ENCODE measurements around the gene GCLC.
"Not testable (repeated sequence)": the region's sequence is repeated elsewhere in the genome, so short reads cannot be mapped to it uniquely, and the experiment has no call there.

Gene GCLC

GRCh38 chr6:53484476-53485280 lies 60.2 kb downstream of the GCLC start:
- Histone ChIP-seq H3K4me1 (ENCODE audit: control insufficient read depth, low read depth, low read length) (no peaks in the 10 kb centered on the region), H3K36me3 (ENCODE audit: control insufficient read depth, low read depth, low read length) (no peaks in the 10 kb centered on the region), H3K9ac (ENCODE audit: low read length) (no peak overlapping the region), H3K9me3 (ENCODE audit: control insufficient read depth, low read depth, low read length) (no peaks in the 10 kb centered on the region), H3K27ac (ENCODE audit: low read length) (no peak overlapping the region), H3K27me3 (ENCODE audit: control insufficient read depth, insufficient read depth, low read length) (no peaks in the 10 kb centered on the region), H3K4me3 (ENCODE audit: low read length) (no peak overlapping the region)

DNA sequence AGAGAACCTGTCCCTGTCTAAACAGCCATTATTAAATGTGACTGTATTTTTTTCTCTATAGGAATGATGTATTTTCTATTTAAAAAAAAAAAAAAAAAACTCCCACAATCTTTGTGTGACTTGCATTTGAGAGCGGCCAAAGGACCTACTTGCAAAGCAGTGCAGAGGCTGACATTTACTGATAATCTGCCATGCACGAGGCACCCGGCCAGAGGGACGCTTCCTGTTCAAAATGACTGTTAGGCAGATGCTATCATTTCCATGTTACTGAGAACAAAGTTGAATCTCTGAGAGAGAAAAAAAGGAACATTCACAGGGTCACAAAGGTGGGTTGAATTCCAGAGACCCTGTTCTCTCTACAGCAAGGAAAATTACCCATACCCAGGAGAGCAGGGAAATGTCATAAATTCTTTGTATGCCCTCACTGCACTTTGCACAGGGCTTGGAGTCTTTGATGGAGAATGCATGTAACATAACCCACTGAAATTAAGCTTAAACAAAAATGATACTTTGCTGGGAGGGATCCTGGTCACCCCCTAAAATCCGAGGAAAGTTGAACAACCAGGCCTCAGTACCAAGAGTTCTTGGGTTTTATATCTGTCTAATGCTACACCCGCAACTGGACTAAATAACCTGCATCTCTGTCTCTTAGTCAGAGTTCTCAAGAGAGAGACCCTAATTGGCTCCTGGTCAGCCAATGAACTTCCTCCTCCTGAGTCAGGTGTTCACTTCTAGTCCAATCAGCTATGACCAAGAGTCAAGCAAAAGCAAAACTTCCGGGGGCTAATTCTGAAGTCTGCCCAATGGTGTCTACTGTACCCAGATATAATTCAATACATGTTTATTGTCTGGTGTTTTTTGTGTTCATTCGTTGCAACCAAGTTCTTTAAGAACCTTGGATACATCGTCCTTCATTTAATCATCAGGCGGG lies 61.2 kb downstream of the GCLC start:
- Histone ChIP-seq H3K36me3 (ENCODE audit: control insufficient read depth, low read depth, low read length) (no peaks in the 10 kb centered on the region), H3K9me3 (ENCODE audit: control insufficient read depth, low read depth, low read length) (no peaks in the 10 kb centered on the region), H3K4me1 (ENCODE audit: control insufficient read depth, low read depth, low read length) (no peaks in the 10 kb centered on the region), H3K27ac (ENCODE audit: low read length) (no peak overlapping the region), H3K27me3 (ENCODE audit: control insufficient read depth, insufficient read depth, low read length) (no peaks in the 10 kb centered on the region), H3K9ac (ENCODE audit: low read length) (no peak overlapping the region), H3K4me3 (ENCODE audit: low read length) (no peak overlapping the region)

DNA sequence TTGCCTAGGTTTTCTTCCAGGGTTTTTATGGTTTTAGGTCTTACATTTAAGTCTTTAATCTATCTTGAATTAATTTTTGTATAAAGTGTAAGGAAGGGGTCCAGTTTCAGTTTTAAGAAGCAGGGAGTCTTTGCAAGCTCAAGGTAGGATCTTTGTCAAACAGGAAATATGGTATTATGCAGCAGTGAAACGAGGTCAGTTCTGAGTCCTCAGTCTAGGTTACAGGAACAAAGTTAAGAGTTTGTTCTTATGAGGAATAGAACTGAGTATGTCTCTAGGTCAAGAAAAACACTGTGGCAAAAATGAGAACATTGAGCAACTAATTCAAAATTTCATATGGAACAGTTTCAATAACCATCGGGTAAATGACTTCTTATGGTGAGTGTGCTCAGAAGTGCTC lies 63.6 kb downstream of the GCLC start:
- no peaks in the 10 kb centered on the region for H3K4me1 ChIP-seq (ENCODE audit: control insufficient read depth, low read depth, low read length)
- H3K9me3 ChIP-seq (ENCODE audit: control insufficient read depth, low read depth, low read length), result no peaks in the 10 kb centered on the region
- no peaks in the 10 kb centered on the region for H3K36me3 ChIP-seq (ENCODE audit: control insufficient read depth, low read depth, low read length)
- H3K27ac ChIP-seq (ENCODE audit: low read length), result no peak overlapping the region
- no peak overlapping the region for H3K4me3 ChIP-seq (ENCODE audit: low read length)
- H3K9ac ChIP-seq (ENCODE audit: low read length), result no peak overlapping the region
- H3K27me3 ChIP-seq (ENCODE audit: control insufficient read depth, insufficient read depth, low read length), result no peaks in the 10 kb centered on the region

- not testable (repeated sequence) for H3K9me3 ChIP-seq (ENCODE audit: control insufficient read depth, low read depth, low read length); H3K36me3 ChIP-seq (ENCODE audit: control insufficient read depth, low read depth, low read length); H3K27ac ChIP-seq (ENCODE audit: low read length); H3K4me3 ChIP-seq (ENCODE audit: low read length); H3K27me3 ChIP-seq (ENCODE audit: control insufficient read depth, insufficient read depth, low read length); H3K4me1 ChIP-seq (ENCODE audit: control insufficient read depth, low read depth, low read length); H3K9ac ChIP-seq (ENCODE audit: low read length)
These were observed 64.1 kb downstream of the GCLC start for GRCh38 chr6:53480774-53481173.

DNA sequence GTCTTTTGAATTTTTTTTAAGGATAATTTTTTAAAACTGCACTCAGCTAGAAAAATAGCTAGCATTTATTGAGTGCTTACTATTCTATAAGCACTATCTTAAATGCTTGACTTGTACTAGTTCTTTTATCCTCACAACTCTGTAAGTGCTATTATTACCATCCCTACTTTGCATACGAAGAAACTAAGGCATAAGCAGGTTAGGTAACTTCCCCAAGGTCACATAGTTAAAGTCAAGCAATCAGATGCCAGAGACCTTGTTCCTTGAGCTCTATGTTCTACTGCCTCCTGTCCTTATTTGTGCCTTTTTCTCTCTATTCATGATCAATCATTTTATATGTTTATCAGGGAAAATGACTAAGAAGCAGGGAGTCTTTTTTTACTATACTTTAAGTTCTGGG lies 65.0 kb downstream of the GCLC start:
- no peaks in the 10 kb centered on the region for H3K27me3 ChIP-seq (ENCODE audit: control insufficient read depth, insufficient read depth, low read length)
- H3K36me3 ChIP-seq (ENCODE audit: control insufficient read depth, low read depth, low read length), result no peaks in the 10 kb centered on the region
- H3K4me1 ChIP-seq (ENCODE audit: control insufficient read depth, low read depth, low read length), result no peaks in the 10 kb centered on the region
- H3K9me3 ChIP-seq (ENCODE audit: control insufficient read depth, low read depth, low read length), result no peaks in the 10 kb centered on the region
- no peak overlapping the region for H3K27ac ChIP-seq (ENCODE audit: low read length)
- H3K9ac ChIP-seq (ENCODE audit: low read length), result no peak overlapping the region
- H3K4me3 ChIP-seq (ENCODE audit: low read length), result no peak overlapping the region

GRCh38 chr6:53476964-53477363 lies 67.9 kb downstream of the GCLC start:
- no peaks in the 10 kb centered on the region for H3K4me1 ChIP-seq (ENCODE audit: control insufficient read depth, low read depth, low read length)
- no peaks in the 10 kb centered on the region for H3K36me3 ChIP-seq (ENCODE audit: control insufficient read depth, low read depth, low read length)
- no peak overlapping the region for H3K27ac ChIP-seq (ENCODE audit: low read length)
- no peak overlapping the region for H3K9ac ChIP-seq (ENCODE audit: low read length)
- H3K27me3 ChIP-seq (ENCODE audit: control insufficient read depth, insufficient read depth, low read length), result no peaks in the 10 kb centered on the region
- no peaks in the 10 kb centered on the region for H3K9me3 ChIP-seq (ENCODE audit: control insufficient read depth, low read depth, low read length)
- H3K4me3 ChIP-seq (ENCODE audit: low read length), result no peak overlapping the region

DNA sequence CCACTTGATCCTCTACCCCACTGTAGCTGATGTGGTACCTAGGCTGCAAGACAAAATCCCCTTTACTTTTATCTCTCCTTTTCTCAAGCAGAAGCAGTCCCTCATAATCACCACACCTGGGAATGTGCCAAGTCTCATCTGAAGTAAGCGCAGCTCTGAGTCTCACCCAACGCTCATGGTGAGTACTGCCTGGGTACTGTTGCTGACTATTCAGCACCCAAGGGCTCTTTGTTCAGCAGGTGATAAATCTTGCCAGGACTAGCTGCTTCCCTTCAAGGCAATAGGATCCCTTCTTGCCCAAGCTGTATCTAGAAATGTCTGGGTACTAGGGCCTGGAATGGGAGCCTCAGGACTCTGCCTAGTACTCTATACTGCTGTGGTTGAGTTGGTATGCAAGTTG lies 70.9 kb downstream of the GCLC start:
- H3K27ac ChIP-seq (ENCODE audit: low read length), result no peak overlapping the region
- H3K9me3 ChIP-seq (ENCODE audit: control insufficient read depth, low read depth, low read length), result no peaks in the 10 kb centered on the region
- H3K36me3 ChIP-seq (ENCODE audit: control insufficient read depth, low read depth, low read length), result no peaks in the 10 kb centered on the region
- H3K4me1 ChIP-seq (ENCODE audit: control insufficient read depth, low read depth, low read length), result no peaks in the 10 kb centered on the region
- no peak overlapping the region for H3K9ac ChIP-seq (ENCODE audit: low read length)
- H3K27me3 ChIP-seq (ENCODE audit: control insufficient read depth, insufficient read depth, low read length), result no peaks in the 10 kb centered on the region
- H3K4me3 ChIP-seq (ENCODE audit: low read length), result no peak overlapping the region

DNA sequence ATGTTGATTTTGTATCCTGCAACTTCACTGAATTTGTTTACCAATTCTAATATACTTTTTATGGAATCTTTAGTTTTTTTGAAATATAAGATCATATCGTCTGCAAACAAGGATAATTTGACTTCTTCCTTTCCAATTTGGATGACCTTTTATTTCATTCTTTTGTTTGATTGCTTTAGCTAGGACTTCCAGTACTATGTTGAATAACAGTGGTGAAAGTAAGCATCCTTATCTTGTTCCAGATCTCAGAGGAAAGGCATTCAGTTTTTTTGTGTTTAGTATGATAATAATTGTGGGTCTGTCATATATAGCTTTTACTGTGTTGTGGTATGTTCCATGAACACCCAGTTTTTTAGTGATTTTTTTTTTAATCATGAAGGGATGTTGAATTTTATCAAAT lies 75.7 kb downstream of the GCLC start:
- Histone ChIP-seq H3K36me3 (ENCODE audit: control insufficient read depth, low read depth, low read length) (no peaks in the 10 kb centered on the region), H3K9ac (ENCODE audit: low read length) (no peak overlapping the region), H3K4me1 (ENCODE audit: control insufficient read depth, low read depth, low read length) (no peaks in the 10 kb centered on the region), H3K27ac (ENCODE audit: low read length) (no peak overlapping the region), H3K27me3 (ENCODE audit: control insufficient read depth, insufficient read depth, low read length) (no peaks in the 10 kb centered on the region), H3K4me3 (ENCODE audit: low read length) (no peak overlapping the region), H3K9me3 (ENCODE audit: control insufficient read depth, low read depth, low read length) (no peaks in the 10 kb centered on the region)

GRCh38 chr6:53466257-53466656 lies 78.6 kb downstream of the GCLC start:
- Histone ChIP-seq H3K4me1 (ENCODE audit: control insufficient read depth, low read depth, low read length) (no peaks in the 10 kb centered on the region), H3K4me3 (ENCODE audit: low read length) (no peak overlapping the region), H3K9ac (ENCODE audit: low read length) (no peak overlapping the region), H3K27me3 (ENCODE audit: control insufficient read depth, insufficient read depth, low read length) (no peaks in the 10 kb centered on the region), H3K27ac (ENCODE audit: low read length) (no peak overlapping the region), H3K36me3 (ENCODE audit: control insufficient read depth, low read depth, low read length) (no peaks in the 10 kb centered on the region), H3K9me3 (ENCODE audit: control insufficient read depth, low read depth, low read length) (no peaks in the 10 kb centered on the region)

DNA sequence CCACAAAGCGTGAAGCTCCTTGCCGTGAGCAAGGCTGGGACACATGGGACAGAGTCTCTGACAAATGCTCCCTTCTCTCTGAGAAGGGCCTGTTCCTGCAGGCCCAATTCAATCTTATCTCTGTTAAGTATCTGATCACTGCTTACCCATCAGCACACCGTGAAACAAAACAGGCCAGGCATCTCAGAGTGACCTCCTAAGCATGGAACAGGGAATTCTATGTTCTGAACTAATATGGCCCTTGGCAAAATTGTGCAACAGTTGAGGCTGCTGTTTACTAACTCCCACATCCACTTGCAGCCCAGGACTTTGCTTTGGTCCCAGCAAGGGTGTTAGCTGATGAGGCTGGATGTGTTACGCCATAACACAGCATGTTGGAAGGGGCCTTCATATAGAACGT lies 79.2 kb downstream of the GCLC start:
- Histone ChIP-seq H3K36me3 (ENCODE audit: control insufficient read depth, low read depth, low read length) (no peaks in the 10 kb centered on the region), H3K9me3 (ENCODE audit: control insufficient read depth, low read depth, low read length) (no peaks in the 10 kb centered on the region), H3K4me1 (ENCODE audit: control insufficient read depth, low read depth, low read length) (no peaks in the 10 kb centered on the region), H3K9ac (ENCODE audit: low read length) (no peak overlapping the region), H3K27ac (ENCODE audit: low read length) (no peak overlapping the region), H3K27me3 (ENCODE audit: control insufficient read depth, insufficient read depth, low read length) (no peaks in the 10 kb centered on the region), H3K4me3 (ENCODE audit: low read length) (no peak overlapping the region)

GRCh38 chr6:53464927-53465460 lies 79.9 kb downstream of the GCLC start:
- no peaks in the 10 kb centered on the region for H3K27me3 ChIP-seq (ENCODE audit: control insufficient read depth, insufficient read depth, low read length)
- H3K9ac ChIP-seq (ENCODE audit: low read length), result no peak overlapping the region
- no peaks in the 10 kb centered on the region for H3K36me3 ChIP-seq (ENCODE audit: control insufficient read depth, low read depth, low read length)
- no peaks in the 10 kb centered on the region for H3K4me1 ChIP-seq (ENCODE audit: control insufficient read depth, low read depth, low read length)
- no peak overlapping the region for H3K27ac ChIP-seq (ENCODE audit: low read length)
- H3K9me3 ChIP-seq (ENCODE audit: control insufficient read depth, low read depth, low read length), result no peaks in the 10 kb centered on the region
- H3K4me3 ChIP-seq (ENCODE audit: low read length), result no peak overlapping the region

All from iPS-18a (cell line).